Glomerular visceral epithelial cell (primary cell): ENCODE data around the gene STXBP6.

Source experiments
- DNase-seq: peaks from one replicate; pipeline ENCODE4 v3.0.0-alpha.2; 2016; ENCODE audit errors: extremely low spot score

The STXBP6 gene

DNA sequence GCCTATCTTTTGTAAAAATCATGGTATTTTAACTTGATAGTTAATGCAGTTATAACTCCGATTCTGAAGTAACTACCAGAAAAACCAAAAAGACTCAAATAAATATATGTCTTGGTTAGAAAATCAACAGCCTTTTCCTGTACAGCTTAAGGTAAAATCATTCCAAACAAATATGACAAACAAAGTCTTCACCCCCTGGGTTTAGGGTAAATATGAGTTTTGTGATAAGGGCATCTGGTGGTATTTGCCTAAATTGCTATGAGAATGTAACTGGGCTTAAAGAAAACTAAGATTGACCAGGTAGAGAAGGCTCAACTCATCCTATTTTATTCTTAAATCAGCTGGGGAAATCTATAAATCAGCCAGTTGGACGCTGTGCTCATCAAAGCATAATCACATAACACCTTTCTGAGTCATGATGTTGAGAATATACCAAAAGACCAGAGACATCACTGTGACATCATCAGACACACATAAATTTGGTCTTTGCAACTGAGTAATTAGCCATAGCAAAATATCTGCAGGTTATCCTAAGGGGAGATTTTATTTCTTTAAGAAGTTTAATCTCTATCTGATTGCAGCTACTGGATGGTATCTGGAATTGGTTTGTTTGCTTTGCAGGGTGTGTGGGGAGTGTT, 133.9 kb downstream of the STXBP6 start:
- DNase-seq: no peak

DNA sequence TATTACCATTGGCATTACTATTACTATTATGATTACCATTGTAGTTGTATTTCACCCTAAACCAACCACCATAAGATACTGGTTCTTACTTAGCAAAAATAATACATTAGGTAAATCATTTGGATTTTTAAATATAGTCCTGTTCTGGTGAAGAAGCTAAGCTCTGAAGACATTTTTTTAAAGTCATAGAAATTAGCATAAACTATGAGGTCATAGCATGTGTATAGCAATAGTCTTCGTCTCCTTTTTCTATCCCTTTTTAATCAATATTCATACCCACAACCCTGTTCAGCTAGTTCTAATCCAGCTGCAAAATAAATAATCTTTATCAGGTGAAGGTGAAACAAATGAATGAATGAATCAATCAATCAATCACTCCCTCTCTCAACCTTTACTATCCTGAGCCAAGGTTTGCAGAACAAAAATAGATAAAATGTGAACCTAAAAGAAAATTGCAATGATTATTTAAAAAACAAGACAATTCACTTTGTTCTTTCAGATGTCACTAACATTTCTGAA, 134.5 kb downstream of the STXBP6 start:
- no peak for DNase-seq

DNA sequence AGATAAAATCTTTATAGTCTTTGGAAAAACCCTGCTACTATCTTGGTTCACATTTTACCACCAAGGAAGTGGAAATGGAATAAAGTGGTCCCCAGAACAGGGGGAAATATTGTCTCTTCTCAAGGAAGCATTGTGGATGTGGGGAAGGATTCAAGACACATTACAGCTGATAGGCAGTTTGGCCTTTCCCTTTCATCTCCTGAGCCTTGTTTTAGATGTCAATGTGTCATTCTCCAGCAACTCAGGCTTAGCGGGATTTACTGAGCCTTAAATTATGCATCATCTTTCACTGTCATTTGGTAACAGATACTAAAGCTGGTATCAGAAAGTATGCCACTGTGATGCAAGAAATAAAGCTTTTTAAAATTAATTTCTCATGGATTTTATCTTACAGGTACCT, 136.2 kb downstream of the STXBP6 start:
- no peak for DNase-seq

DNA sequence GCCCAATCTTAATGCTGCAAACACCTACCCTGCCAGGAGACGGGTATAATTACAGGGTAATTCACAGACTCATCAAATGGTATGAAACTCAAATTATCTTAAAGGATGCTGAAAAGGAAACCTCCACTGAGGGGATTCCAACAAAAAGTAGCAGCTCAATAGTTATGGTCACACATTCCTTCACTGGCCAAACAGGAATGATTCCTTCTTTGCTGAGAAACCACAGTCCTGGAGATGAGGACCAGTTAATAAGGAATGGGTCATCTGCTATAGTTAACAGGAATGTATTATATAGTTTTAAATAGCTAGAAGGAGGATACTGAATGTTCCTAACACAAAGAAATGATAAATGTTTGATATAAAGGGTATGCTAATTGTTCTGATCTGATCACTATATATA, 136.9 kb downstream of the STXBP6 start:
- no peak for DNase-seq

DNA sequence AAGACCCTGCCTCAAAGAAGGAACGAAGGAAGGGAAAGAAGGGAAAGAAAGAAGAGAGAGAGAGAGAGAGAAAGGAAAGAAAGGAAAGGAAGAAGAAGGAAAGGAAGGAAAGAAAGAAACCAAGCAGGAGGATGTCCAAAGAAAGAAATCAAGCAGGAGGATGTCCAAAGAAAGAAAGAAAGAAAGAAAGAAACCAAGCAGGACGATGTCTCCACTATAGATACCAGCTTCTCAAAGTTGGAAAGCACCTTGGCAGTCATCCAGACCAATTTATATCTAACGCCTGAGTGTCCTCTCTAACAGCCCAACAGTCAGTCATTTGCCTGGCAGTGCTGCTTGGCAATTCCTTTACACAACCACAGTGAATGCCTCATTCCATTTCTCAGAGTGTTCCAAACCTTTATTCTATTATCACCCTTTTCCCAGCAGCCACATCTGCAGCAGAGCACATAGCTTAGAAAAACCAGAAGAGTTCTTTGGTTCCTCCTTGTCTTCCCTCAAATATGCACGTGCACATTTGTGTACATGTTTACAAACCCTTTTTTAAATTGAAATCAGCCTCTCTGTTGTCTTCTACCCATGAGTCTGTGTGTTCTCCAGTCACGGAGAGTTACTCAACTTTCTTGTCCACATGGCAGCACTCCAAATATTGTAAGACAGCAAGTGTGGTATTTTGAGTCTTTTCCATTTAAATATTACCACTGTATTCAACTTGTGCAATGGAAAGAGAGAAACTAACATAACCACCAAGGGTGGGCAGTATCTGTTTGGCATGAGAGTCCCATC, 138.4 kb downstream of the STXBP6 start:
- DNase-seq: peak; percentile 53

DNA sequence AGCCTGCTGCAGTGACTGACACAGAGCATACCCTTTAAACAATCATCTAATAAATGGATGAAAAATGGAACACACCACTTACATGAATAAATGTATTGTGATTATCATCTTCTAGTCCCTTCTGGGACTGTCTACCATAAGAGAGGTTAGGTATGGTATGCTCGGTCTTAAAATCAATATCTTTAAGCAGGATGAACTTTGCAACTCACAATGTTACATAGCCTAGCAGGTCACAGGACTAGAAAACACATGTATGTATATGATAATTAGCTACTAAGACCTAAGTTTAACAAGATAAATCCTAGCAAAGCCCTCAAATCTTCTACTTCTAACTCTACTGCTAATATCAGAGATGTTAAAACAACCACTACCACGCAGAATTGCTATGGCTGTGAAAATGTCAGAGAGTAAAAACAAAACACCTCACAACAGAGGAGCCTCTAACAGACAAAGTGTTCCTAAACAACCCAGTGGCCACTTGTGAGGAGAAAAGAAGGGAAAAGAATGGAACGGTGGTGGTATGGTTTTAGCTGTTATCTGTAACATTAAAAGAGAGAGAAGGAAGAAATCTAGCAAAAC, 139.4 kb downstream of the STXBP6 start:
- no peak for DNase-seq

DNA sequence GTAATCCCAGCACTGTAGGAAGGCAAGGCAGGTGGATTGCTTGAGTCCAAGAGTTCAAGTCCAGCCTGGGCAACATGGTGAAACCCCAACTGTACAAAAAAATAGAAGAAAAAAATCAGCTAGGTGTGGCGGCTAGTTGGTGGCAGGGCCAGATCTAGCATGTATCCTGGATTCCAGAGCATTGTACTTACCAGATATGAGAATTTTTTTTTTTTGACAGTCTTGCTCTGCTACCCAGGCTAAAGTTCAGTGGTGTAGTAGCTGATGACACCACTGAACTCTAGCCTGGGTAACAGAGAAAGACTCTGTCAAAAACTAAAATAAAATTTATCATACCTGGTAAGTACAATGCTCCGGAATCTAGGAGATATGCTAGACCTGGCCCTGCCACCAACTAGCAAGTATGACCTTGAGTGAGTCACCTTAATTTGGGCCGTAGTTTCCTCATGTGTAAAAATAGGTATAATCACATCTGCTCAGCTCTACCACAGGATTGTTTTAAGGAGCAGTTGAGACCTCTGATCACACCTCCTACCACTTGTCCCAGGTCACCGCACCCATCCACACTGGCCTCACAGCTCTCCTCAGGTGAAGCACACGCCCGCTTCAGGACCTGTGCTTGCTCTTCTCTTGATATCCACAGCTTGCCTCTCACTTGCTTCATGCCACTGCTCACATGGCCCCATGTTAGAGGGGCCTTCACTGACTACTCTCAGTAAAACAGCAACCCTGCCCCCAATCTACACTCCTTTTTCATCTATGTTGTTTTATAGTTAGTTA, 140.2 kb downstream of the STXBP6 start:
- DNase-seq: no peak

DNA sequence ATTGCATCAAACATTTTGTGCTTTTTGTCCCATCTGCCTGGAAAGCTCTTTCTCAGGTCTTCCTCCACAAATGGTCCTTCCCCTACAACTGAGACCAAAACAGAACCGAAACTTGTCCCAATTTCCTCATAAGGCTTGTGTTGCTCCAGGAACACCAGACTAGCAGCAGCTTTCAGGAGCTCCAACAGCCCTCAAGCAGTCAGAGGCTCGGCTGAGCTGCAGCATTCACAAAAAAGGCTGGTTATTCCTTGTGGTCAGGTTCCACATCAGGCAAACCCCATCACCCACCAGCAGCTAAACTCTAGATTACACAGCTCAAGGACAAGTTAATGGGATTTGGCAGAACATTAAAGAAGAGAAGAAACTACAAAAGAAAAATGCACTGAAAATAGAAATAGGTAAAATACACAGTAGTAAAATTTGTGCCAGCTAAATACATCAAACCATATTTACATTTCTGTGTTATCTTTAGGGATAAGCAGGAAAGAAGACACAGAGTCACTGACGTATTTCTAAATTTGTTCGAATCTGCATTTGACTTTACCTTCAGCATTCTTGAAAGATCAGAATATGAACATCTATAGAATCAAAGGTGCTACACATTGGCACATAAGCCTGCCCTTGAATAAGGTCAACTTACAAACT, 141.2 kb downstream of the STXBP6 start:
- DNase-seq: no peak

DNA sequence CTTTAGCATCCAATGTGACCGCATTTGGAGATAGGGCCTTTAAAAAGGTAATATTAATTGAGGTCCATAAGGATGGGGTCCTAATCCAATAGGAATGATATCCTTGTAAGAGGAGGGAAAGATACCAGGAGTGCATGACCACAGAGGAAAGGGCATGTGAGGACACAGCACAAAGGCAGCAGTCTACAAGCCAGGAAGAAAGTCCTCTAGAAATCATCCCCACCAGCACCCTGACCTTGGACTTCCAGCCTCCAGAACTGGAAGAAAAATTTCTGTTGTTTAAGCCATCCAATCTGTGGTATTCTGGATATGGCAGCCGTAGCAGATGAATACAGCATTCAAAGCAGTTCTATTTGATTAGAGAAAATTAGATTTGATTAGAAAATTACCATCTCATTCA, 145.4 kb downstream of the STXBP6 start:
- DNase-seq: no peak

DNA sequence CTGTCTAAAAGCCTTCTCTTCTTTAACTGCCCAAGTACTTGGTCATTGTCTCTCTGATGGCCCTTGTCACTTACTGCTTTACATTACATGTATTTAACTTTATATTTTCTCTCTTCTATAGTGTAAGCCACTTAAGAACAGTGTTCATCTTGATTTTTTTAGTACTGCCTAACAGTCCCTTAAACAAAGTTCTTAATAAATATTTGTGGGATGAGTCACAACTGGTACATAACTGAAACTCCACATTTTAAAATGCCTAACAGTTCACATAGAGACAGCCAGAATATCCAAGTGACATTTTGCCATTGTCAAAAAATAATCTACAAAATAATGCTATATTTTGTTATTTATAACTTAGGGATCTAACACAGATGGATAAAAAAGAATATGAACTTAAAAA, 146.6 kb downstream of the STXBP6 start:
- DNase-seq: peak; percentile 15

DNA sequence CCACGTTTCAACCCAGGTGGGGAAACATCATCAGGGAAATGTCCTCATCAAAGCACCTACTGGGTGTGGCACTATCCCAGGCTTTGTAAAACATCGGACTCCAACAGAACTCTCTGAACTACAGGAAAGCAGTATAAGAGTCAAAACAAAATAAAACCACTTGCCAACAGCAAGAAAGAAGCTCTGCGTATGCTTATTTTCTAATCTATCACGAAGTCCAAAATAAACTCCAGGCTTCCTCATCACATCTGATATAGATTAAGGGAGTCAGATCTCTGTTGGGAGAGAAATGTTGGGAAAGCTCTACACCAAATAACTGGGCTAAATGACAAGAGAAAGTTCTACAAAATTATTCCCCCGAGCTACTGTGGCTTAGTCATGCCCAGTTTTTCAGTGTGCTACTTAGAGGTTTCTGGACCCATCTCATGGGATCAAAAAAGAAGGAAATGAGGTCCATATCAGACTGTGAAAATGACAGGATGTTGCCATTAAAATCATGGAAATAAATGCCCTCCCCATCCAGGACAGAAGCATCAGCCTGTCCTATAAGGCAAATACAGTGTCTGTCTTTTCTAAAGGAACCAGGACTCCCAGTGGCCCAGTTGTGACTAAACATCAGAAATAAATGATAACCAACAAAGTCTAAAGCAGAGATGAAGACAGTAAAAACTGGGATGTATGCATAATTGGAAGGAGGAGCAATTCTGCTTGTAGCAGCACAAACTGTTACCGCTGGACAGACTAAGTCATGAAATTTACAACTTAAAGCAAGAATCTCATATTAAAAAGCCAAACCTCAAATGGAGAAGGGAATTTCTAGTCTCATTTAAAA, 149.5 kb downstream of the STXBP6 start:
- no peak for DNase-seq

DNA sequence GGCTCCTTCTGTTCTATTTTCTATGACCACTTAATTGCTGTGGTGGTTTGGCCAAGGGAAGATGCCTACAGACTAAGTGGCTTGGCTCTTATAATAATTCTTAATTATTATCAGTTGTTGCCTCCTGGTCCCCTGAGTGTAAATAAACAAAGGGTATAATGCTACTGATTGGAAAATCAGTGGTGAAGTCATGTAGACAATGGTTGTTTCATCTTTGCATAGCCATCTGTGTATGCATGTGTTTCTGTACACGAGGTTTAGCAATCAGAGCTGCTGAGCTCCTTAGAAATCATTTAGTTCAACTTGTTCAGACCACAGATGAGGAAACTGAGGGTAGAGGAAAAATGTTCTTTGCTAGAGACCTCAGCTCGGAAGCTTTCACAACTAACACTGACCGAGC, 152.2 kb downstream of the STXBP6 start:
- DNase-seq: no peak

DNA sequence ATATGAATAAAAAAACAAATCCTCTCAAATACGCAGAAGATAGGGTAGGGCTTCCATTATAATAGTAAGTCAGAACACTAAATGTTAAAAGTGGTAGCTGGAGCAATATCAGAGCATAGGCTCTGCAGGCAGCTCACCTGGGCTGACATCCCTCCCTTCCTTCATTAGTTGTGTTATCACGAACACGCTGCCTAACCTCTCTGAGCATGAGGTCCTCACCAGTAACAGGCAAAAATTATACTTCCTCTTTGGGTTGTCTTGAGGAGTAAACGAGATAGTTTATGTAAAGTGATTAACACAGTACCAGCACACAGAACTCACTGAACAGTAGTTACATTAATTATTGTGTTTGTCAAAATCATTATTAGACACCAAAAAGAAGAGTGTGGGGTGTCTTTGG, 154.3 kb downstream of the STXBP6 start:
- no peak for DNase-seq

DNA sequence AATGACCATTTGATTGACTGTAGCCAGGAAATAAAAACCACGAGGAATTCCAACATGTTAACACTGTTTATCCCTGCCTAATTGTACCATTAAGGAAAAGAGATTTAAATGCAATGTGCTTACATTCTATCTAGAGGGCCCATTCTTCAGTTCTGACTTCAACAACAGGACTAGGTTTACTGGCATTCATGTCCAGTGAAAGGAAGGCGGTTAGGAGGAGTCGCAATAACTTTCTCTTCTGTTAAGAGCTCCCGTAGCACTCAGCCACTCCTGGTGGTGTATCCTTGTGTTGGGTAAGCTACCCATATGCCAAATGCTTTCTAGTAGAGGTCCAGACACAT, 154.7 kb downstream of the STXBP6 start:
- no peak for DNase-seq

DNA sequence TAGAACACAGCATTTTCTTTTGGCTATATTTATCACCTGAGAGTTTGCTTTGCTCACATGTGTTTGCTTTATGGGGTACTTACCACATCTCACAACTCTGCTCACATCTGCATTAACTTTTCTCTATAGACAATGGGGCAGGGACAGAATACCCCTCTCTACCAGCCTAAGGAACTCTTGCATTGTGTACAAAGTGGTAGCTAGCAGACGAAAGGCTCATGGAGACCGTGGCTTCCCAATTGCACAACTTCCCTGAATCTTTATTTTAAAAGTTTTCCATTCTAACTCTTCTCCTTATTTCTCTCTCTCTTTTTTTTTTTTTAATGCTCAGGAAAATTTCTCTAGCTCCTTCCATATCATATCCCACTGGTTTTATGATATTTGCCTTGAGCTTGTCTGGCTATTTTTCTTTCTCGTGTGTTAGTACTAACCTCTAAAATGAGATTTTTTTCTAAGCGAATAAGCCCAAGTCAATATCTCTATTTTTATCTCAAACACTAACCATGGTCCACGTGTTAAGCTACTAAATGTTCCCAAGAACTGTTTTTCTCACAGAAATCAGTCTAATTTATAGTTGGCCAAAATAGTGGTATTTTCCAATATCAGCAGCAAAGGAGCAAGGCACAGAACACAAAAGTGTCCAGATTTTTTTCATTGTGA, 155.2 kb downstream of the STXBP6 start:
- no peak for DNase-seq

DNA sequence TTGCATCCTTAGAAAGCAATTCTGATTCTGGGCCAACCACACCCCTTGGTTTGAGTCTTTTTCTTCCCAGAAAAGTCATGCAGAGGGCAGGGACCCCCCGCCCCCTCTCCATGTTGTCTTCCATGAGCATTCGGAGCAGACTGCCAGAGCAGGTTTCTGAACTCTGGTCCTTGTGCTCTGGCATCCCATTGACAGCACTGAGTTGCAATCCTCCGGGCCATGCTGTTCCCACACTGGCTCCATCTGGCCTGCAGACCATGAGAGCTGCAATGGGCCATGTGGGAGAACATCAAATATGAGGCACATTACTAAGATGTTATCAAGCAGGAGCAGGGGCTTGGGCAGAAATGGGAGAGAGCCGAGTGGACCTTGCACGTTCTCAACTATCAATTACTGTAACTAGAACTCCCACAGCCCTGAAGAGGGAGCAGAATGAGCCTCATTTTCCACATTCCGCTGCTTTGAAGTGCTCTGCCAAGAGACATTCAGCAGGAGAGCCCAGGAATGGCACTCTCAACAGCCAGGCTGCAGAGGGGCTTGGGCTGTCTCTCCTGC, 157.4 kb downstream of the STXBP6 start:
- DNase-seq: no peak

DNA sequence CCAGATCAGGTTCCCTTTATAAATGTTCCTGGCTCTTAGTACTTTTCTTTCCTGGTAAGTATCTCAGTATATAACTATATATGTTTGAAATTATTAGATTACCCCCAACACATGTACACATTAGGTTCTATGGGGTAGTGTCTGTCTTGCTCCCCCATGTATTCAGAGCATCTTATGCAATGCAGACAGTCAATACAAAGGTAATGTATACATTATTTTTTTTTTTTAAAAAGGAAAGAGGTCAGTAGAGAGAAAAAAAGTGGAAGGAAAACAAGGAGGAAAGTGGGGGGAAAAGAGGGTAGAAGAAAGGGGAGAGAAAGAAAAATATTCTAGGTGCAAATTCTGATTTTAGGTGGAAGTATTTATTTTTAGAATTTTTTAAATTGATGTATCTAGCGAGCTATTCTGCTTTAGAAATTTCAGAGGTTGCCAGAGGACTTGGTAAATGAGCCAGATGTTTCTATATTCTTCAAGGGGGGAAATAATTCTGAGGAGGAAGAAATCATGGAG, 157.9 kb downstream of the STXBP6 start:
- DNase-seq: no peak

DNA sequence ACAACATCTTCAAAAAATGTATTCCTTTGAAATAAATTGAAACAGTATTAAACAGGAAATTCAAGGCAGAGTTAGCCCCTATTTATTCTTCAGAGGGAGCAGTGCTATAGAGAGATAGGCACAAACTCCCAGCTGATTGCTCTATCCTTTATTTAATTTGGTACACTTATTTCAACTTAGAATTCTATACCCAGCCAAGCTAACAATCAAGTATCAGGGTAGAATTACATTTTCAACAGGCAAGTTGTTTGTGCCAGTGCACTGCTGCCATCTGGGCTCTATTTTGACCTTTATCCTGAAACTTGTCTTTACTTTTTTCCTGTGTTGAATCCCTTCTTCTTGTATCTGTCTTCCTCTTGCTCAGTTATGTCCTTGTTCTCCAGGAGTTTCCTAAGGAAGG, 159.2 kb downstream of the STXBP6 start:
- no peak for DNase-seq

DNA sequence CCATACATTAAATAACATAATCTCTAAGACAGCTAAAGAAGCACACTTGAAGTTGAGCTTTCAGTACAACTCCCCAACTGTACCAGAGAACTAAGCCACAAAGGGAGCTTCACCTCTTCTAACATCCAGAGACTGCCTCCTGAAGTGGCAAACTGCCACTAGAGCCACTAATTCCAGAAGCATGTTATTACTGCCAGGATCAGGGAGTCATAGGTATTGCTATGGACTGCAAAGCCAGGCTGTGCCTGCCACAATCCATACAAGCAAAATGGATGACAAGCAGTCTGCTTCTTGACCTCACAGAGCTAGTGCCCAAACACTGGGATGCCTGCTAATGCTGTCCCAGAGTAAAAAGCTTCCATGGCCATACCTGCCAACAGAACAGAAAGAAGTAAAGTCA, 160.1 kb downstream of the STXBP6 start:
- no peak for DNase-seq

DNA sequence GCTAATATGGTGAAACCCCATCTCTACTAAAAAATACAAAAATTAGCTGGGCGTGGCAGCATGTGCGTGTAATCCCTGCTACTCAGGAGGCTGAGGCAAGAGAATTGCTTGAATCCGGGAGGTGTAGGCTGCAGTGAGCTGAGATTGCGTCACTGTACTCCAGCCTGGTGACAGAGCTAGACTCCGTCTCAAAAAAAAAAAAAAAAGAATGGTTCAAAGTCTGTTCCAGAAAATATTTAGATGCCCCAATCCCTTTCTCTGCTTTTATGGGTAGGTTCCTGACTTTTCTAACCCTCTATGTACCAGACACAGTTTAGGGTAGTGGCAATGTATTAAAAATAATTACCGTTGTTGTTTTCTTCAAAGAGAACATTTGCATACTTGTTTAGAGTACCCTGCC, 161.4 kb downstream of the STXBP6 start:
- no peak for DNase-seq
